A673 (cell line): ENCODE measurements around the gene EVPLL.

Experiments
- EZH2 ChIP-seq: fragments of 200-600 bp; sonication (generic); IDR thresholded peaks from 2 replicates; pipeline ENCODE4 v1.6.1; 2017; ENCODE audit warnings: borderline replicate concordance, low read depth, mild to moderate bottlenecking, mixed read lengths, antibody characterized with exemption, low read length; ENCODE audit not compliant: poor library complexity, severe bottlenecking
- TF ChIP-seq, protein P1 (sequence below): fragments of 300-800, 200-600 bp; sonication (generic); conservative IDR thresholded peaks from 2 replicates; pipeline ENCODE4 v1.5.1; 2017; ENCODE audit warnings: low read depth, mild to moderate bottlenecking, antibody characterized with exemption, low read length, moderate library complexity, mixed read lengths

DNA sequence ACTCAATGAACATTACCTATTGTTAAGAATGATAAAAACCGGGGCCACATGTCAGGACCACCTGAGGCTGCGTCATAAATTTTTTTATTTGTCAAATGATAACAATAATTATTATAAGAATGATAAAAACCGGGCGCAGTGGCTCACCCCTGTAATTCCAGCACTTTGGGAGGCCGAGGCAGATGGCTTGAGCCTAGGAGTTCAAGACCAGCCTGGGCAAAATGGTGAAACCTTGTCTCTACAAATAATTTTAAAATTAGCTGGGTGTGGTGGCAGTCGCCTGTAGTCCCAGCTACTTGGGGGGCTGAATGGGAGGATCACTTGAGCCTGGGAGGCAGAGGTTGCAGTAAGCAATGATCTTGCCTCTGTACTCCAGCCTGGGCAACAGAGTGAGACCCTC, 13.4 kb upstream of the EVPLL start:
- TF ChIP-seq EZH2: no peak
- TF ChIP-seq, protein P1, sequence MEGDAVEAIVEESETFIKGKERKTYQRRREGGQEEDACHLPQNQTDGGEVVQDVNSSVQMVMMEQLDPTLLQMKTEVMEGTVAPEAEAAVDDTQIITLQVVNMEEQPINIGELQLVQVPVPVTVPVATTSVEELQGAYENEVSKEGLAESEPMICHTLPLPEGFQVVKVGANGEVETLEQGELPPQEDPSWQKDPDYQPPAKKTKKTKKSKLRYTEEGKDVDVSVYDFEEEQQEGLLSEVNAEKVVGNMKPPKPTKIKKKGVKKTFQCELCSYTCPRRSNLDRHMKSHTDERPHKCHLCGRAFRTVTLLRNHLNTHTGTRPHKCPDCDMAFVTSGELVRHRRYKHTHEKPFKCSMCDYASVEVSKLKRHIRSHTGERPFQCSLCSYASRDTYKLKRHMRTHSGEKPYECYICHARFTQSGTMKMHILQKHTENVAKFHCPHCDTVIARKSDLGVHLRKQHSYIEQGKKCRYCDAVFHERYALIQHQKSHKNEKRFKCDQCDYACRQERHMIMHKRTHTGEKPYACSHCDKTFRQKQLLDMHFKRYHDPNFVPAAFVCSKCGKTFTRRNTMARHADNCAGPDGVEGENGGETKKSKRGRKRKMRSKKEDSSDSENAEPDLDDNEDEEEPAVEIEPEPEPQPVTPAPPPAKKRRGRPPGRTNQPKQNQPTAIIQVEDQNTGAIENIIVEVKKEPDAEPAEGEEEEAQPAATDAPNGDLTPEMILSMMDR: no peak
